ENCODE measurements around the gene IMMP2L.

Gene IMMP2L

DNA sequence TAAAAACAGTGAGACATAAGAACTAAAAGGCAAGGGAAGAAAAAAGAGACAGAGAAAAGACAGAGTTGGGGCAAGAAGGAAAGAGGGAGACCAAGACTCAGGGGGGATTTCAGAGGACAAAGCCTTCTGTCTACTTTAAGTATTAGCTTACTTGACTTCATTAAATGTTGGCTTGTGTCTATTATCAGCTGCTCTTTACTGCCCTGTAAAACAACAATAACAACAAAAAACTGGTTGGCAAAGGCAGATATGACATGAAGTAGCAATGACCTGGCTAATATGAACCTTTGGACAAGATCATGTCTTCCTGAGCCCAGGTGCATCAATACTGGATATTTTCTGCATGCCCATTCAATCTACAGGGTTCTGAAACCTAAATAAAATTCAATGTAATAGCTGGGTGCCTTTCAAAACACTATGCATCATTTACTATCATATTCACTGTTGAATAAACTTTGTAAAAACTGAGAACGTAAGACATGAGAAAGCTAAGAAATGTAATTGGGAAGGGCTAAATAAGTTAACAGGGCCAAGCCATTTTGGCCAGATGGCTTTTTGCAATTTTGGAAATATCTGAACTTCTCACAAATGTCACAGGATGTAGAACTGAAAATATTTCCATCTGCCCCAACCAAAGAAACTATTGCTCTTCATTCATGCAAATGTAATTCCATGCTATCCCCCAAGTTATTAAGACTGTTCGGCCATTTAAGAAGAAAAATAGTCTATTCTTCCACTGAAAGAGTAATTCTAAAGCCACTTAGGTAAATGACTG lies 422.0 kb downstream of the IMMP2L start:
- DNase-seq, result no peak

DNA sequence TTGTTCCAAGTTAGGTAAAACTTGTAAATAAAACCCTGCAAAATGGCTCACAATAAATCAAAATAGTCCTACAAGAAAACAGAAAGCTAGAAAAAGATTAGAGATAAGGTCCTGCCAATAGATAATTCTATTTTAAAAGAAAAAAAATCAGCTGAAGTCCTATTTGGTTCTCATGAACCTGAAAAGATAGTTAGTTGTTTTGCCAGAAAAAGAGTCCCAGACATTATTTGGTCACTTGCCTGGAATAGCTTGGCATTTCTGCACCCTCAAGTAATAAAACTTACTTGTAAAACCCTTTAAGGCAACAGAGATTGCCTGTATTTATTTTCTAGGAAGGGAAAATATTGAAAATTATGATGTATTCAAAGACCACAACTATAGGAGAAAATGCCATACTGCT lies 423.7 kb downstream of the IMMP2L start:
- DNase-seq, result no peak

DNA sequence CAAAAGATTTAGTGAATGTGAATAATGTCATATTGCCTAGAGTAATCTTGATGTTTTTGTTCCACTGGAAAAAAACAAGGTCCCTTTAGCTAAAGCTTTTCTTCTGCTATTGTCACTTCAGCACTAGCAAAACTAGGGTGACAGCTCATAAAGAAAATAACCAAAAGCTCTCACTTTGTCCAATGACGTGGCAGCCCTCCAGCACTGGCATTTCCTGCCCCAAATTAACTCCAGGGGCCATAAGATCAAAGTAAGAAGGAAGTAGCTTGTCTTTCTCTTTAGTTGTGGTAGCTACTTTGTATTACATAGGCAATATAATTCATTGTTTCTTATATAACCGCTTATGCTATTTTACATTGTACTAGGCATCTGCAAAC lies 424.1 kb downstream of the IMMP2L start:
- DNase-seq, result no peak

DNA sequence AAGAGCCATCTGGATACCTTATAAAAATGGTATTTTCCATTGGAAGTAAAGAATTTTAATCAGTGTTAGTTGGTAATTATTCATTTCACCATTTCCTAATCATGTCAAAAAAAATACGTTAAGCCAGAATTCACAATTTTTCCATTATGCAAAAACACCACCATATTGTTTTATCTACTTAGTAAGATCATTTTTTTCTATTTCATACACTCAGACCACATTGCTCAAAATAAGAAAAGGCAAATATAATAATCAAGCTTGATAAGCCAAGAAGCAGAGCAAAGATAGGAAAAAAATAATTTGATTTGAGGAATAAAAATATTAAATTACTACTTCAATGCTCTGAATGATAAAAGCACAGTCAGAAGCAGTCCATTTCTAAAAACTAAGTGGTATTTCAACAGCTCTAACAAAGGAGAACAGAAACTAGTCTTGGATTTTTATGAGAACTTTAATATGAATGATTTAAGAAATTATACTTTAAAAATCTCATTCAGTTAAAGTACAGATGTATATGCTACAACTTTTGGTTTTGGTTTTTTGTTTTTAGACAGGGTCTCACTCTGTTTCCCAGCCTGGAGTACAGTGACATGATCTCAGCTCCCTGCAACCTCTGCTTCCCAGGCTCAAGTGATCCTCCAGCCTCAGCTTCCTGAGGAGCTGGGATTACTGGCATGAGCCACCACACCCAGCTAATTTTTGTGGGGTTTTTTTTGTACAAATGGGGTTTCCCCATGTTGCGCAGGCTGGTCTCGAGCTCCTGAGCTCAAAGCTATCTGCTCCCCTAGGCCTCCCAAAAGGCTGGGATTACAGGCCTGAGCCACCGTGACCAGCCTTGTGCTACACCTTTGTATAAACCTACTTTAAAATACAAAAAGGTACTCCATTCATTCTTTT lies 424.7 kb downstream of the IMMP2L start:
- DNase-seq, result no peak

DNA sequence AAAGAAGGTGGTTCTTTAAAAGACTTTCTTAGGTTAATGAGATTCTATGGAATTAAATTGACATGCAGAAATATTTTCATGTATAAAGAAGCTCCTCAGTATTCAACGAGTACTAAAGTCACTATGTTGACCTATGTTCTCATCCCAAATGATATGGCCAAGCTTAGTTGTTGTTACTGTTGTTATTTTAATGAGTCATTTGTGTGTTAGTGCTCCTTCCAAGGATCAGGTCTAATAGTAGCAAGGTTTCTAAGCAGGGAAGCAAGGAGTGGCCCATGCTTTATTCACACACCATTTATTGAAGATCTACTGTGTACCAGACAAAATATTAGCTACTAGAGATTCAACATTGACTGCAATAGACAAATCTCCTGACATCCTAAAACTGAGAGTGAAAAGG lies 429.5 kb downstream of the IMMP2L start:
- DNase-seq, result no peak

DNA sequence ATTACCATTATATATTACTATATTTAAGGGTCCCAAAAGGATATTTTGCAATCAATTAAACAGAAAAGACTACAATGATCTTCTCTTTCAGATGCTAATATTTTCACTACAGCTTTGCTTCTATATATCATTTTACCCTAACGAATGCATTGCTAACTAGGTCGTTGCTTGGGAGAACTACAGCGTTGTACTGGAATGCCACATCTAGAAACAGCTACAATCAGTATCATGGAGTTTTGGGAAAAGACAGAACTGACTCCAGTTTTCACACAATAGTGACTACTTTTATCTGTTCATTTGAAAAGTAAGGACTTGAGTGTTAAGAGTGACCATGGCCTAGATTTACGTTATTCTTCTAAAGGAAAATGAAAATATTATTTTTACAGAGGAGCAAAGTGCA lies 432.9 kb downstream of the IMMP2L start:
- no peak for DNase-seq

DNA sequence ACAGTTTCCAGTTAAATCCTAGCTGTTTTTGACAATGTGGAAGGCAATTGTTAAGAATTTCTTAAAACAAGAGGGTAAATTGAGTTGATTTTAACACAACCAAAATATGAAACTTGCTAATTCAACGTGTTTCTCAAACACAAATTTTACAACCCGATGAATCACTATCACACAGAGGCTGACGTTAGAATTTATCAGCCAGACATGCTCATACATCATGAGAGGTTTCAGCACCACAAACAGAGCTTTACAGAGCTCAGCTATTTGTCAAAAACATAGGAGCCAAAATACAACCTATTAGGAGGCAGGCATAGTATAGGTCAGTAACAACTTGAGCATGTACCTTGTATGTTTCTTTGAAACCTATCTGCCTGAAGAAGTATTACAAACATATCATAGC lies 435.3 kb downstream of the IMMP2L start:
- no peak for DNase-seq

DNA sequence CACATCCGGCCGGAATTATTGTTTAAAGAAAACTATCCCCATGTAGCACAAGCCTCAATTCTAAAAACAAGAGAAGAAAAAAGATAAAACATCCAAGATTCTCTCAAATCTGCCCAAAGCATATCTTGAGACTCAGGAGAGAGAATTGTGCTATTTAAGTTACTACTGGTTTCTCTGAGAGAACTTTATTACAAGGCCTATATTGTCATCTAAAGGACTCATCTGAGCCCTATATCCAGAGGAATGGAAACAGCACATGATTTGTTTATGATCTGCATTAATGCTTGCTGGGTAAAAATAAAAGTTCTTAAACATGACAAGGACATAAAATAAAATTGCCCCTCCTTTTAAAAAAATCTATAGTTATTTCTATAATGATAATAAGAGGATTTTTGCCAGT lies 446.3 kb downstream of the IMMP2L start:
- DNase-seq, result no peak

DNA sequence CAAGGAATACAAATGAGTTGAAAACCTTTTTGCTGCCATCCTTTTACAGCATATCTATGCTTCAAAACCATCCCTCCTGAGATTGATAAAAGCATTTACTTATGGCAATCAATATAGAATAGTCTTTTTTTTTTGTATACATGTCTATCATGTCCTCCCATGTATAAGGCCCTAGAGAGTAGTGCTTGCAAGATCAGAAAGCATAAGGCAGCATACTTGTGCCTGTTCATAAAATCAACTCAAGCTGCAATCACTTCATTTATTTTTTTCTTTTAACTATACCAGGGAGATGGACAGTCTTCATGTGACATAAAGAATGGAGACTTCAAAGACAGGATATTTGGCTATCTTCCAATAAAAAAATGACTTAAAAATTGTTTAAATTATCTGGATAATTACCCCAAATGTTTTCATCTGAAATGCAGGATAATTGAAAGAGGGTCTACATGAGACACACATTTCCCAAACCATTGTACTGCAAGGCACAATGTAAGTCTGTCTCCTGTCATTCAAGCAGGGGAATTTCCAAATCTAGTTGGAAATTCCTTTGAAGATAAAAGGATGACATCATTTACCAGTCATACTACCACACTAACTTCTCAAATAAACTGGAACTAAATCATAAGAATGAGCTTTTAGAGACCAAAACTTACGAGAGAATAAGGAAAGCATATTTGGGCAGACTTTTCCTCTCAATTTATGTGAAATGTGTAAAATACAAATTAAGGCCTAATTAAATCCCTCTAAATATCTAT lies 448.9 kb downstream of the IMMP2L start:
- DNase-seq, result no peak

DNA sequence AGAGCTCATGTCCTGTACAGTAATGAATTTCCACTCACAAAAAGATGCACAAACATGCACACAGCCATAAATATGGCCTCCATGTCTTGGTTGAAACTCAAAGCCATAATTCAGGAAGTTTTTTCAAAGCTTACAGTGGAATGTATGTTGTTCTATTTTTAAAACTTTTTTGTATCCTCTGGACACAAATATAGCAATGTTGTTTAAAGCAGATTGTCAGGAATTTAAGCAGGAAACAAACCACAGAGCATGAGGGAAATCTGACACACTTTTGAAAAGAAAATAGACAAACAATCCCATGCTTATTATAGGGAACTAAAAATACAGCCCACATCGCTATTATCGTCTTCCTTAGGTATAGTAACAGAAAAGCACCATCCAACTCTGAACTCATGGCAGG lies 449.9 kb downstream of the IMMP2L start:
- DNase-seq, result no peak

DNA sequence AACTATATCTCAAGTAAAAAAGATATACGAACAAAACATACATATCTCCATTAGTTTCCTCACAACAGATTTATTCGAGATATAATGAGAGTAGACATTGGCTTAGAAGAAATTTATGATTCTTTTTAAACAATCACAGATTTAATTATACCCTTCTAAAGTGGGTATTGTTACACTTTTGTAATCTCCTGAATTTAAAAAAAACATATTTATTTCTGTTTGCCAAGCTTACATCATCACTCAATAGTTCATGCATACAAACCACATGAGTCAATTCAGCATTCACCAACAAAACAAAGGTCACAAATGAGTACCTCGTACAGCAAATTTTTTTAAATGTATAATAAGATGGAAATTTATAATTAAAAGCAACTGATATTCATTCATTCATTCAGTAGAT lies 453.8 kb downstream of the IMMP2L start:
- DNase-seq, result no peak

DNA sequence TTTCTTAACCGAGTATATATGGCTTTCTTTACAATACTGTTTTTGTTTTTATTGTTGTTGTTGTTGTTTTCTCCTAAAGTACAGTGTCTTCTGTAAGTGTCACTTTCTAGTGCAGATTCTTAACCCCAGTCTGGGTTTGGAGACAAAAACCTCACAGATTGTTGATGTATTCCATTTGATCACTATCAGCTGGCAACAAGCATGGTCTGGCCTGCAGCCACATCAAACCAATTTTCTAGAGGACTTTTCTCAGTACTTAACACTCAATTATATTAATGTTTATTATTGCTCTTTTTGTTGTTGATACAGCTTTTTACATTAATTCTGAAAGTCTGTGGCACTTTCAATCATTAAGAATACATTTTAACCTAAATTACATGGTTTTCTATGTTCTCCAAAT lies 454.3 kb downstream of the IMMP2L start:
- DNase-seq, result peak; percentile 63

DNA sequence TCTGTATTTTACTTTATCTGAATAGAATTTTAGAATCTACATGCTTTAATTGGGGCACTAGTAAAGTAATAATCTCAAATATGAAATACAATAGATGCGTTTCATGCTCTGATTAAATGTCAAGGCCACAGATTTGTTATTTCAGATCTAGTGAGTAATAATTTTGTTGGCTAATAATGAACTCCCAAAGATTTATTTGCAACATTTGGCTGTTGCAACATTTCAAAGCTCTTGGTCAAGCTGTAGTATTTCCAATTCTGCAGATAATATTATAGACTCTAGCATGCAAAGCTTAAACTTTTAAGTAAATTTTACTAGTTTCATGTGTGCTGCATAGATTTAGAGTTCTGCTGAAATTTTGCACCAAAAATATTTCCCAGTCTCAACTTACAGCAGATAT lies 454.7 kb downstream of the IMMP2L start:
- DNase-seq, result no peak

DNA sequence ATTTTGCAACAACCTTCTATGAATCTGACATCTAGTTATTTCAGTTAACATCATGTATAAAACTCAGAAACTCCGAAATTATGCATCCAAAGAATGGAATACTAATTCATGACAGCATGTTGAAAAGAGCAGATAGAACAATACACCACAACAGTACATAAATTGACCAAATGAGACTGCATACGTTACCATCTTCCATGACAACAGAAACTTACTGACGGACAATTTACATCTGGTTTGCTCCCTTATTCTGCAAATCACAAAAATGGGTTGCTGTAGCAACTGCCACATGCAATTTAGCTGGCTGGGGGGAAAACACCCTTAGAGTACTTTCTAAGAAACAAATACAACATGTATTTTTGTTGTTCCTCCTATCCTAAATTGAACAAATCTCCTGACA lies 457.0 kb downstream of the IMMP2L start:
- no peak for DNase-seq

DNA sequence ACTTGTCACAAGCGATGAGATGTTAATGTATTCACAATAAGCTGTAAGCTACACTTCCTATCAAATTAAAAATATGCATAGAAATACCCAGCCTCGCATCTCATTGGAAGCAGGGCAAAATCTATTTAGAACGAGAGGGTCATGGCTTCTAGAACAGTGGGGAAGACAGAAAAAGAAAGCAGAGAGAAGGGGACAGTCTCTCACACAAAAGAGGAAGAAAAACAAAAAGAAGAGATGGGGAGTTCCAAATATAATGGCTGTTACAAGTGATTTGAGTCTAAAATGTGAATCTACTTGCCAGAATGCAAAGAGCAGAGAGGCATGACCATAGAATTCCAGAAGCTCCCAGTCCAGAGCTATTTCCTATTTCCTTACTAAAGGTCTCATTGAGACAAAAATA lies 457.6 kb downstream of the IMMP2L start:
- no peak for DNase-seq

DNA sequence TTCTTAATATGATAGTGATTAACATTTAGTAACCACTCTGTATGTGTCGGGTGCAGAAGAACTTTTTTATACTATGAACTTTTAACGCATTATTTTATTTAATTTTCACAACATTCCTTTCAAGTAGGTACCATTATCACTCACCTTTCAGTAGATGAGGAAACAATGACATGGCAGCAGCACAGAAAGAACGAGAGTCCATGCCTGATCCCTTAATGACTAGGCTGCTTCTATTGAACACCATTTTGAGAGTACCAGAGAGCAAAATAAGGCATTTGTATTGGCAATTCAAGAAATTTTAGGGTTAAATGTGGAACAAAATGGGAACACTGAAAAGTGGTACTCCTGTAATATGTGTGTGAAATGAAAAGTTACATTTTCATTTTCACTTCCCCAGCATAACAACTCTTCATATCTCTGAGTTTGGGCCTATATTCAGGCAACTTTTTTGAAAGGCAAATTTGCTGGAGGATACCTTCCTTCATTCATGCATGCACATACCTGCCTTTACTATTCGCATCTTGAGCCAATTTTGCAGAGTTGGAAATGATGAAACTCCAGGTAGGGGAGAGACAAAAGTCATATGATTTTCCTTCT lies 458.5 kb downstream of the IMMP2L start:
- no peak for DNase-seq

DNA sequence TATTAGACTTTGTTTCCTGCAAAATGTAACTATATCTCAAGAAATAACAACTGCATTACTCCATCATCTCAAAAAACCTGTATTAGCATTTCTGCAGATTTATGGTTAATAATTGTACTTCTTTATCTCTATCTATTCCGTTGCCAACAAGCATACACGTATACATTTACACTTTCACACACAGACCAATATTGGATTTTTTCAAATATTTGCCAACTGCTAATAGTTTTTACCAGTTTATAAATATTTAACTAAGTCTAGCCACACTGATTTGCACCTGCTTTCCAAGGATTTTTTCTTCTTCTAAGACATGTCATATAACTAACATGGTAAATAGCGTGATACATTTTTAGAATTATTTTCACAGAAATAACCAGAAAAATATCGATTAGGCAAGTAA lies 459.2 kb downstream of the IMMP2L start:
- no peak for DNase-seq

DNA sequence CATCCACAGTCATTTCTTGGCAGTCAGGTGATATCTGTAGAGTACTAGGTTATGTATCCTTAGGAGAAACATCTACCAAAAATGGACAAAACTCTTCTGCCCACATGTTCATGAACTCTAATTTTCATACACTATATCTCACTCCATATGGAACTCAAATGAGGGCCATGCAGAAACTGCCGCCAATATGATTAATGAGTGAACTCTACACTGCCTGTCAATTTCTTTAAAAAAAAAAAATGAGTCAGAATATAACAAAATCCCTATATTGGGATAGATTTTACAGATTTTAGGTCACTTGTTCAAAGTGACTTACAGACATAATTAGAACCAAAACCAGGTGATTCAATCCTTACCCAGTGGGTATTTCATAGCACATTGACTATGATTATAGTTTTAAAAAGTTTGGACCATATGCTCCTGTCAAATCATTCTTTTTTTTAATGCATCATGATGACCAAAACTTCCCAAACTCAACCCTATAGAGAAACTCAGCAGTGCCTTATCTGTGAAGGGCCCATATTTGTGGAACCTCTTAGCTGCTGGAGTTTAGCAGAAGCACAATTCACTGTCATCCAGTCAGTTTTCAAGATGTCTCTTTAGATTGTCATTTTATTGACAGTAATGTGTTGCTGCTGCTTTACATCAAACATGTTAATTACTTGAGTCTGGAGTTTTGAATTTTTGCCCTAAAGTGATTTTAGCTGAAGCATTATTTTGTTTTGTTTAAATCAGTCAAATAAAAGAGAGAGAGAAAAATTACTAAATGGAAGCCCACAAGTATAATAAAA lies 460.2 kb downstream of the IMMP2L start:
- DNase-seq, result no peak

DNA sequence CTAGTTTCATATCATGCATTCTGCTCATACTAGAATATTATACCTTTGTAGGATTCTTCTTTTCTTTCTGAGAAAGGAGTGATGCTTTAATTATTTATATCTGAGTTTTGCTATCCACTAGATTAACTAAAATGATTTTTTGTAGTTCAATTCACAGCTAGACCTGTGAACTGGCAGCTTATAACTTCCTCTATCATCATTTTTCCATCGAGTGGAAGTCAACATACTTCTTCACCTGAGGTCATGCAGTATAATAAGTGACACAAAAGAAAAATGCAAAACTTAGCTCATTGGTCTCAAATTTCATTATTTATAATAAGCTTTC lies 463.4 kb downstream of the IMMP2L start:
- DNase-seq, result no peak

DNA sequence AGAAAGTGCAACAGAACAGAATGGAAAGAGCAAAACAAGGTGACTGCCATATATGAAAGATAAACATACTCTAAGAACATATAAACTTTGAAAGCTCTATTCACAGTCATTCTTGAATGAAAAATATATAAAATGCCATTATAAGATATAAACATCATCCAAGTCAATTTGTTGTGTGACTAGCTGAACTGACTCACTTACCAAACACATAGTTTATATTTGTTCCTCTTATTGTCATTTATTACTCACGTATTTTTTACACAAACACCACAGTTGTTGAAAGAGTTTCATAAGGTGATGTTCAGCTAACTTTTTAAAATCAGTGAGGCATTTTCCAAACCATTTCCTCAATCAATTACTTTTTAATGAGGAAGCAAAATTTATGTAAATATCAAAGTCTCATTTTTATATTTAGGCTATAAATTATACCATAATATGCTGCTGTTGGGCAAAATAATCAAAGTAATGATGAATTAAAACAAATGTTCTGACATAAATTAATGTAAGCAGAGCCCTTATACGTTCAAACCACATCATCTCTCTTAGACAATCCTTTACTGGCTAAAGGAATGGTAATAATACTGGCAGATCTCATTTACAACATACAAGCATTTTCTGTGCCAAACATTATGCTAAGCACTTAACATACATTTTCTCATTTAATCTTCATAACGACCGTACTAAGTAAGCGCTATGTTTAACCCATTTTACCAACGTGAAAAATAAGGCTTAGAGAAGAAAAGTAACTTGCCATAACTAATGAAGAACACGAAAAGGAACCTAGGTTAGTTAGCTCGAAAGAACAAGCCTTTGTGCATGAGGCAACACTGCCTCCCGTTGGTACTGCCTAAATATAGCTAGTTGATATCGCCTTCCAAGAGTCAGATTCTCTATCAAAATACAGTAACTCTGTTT lies 464.0 kb downstream of the IMMP2L start:
- DNase-seq, result peak; percentile 40

DNA sequence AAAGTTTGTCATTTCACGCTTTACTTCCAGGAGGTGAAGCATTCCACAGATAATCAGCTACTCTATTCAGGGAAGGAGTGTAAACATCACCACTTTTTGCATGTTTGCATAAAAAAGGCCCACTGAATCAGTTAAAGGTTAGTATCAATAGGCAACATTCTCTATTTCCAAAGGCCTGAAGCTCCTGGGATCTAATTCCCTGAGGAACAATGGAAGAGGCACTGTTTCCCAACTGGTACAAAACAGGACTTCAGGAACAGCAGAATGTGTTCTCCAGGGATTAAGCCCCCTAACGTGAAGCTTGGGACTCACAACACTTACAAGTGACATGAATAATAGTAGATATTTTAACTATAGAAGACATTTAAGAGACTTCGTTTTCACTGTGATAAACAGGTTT lies 465.3 kb downstream of the IMMP2L start:
- no peak for DNase-seq
